ENCODE data around the gene GLIS1.

The GLIS1 gene

GRCh38 chr1:53736290-53736689, 2.7 kb downstream of the GLIS1 start:
- DNase-seq (ENCODE audit: low read depth in 2 of 3, low spot score in 2 of 3) = no peak

- DNase-seq (ENCODE audit: low read depth in 2 of 3, low spot score in 2 of 3) = no peak
Measured at GRCh38 chr1:53735681-53736080, 3.3 kb downstream of the GLIS1 start.

- no peak for DNase-seq (ENCODE audit: low read depth in 2 of 3, low spot score in 2 of 3)
Measured at GRCh38 chr1:53735261-53735660, 3.7 kb downstream of the GLIS1 start.

GRCh38 chr1:53734650-53735211, 4.2 kb downstream of the GLIS1 start:
- no peak for DNase-seq (ENCODE audit: low read depth in 2 of 3, low spot score in 2 of 3)

- DNase-seq (ENCODE audit: low read depth in 2 of 3, low spot score in 2 of 3) = no peak
Measured at GRCh38 chr1:53733975-53734649, 4.9 kb downstream of the GLIS1 start.

- no peak for DNase-seq (ENCODE audit: low read depth in 2 of 3, low spot score in 2 of 3)
Measured at GRCh38 chr1:53733447-53733931, 5.5 kb downstream of the GLIS1 start.

GRCh38 chr1:53732912-53733317, 6.0 kb downstream of the GLIS1 start:
- DNase-seq (ENCODE audit: low read depth in 2 of 3, low spot score in 2 of 3) = no peak

GRCh38 chr1:53732409-53732808, 6.6 kb downstream of the GLIS1 start:
- no peak for DNase-seq (ENCODE audit: low read depth in 2 of 3, low spot score in 2 of 3)

- DNase-seq (ENCODE audit: low read depth in 2 of 3, low spot score in 2 of 3) = no peak
Measured at GRCh38 chr1:53731779-53732305, 7.1 kb downstream of the GLIS1 start.

- DNase-seq (ENCODE audit: low read depth in 2 of 3, low spot score in 2 of 3) = no peak
Measured at GRCh38 chr1:53731043-53731600, 7.8 kb downstream of the GLIS1 start.

GRCh38 chr1:53730224-53730865, 8.6 kb downstream of the GLIS1 start:
- no peak for DNase-seq (ENCODE audit: low read depth in 2 of 3, low spot score in 2 of 3)

- DNase-seq (ENCODE audit: low read depth in 2 of 3, low spot score in 2 of 3) = no peak
Measured at GRCh38 chr1:53729456-53730223, 9.3 kb downstream of the GLIS1 start.

- no peak for DNase-seq (ENCODE audit: low read depth in 2 of 3, low spot score in 2 of 3)
Measured at GRCh38 chr1:53728702-53729455, 10.1 kb downstream of the GLIS1 start.

- no peak for DNase-seq (ENCODE audit: low read depth in 2 of 3, low spot score in 2 of 3)
Measured at GRCh38 chr1:53728196-53728595, 10.8 kb downstream of the GLIS1 start.

GRCh38 chr1:53727461-53728092, 11.4 kb downstream of the GLIS1 start:
- DNase-seq (ENCODE audit: low read depth in 2 of 3, low spot score in 2 of 3) = no peak

- DNase-seq (ENCODE audit: low read depth in 2 of 3, low spot score in 2 of 3) = no peak
Measured at GRCh38 chr1:53726009-53726600, 12.9 kb downstream of the GLIS1 start.

- DNase-seq (ENCODE audit: low read depth in 2 of 3, low spot score in 2 of 3) = no peak
Measured at GRCh38 chr1:53725238-53725689, 13.7 kb downstream of the GLIS1 start.

GRCh38 chr1:53722025-53722424, 16.9 kb downstream of the GLIS1 start:
- no peak for DNase-seq (ENCODE audit: low read depth in 2 of 3, low spot score in 2 of 3)

GRCh38 chr1:53721088-53721487, 17.9 kb downstream of the GLIS1 start:
- DNase-seq (ENCODE audit: low read depth in 2 of 3, low spot score in 2 of 3) = no peak
